Heart right ventricle (tissue), 16 donors: Measurements from ENCODE around the gene NEDD8. TPM values are rescaled to one million over a fixed set of nuclear protein-coding genes. Genes with fewer than 3 reads are reported as not detected.

Experiments used
- ATAC-seq, 8 donors: fragments of 200-7000 bp; cut with Tn5 transposase; one replicate each; pipeline ENCODE4 v1.9.1; 2020; ENCODE audit warnings: mild to moderate bottlenecking in 8 of 8, moderate library complexity in 8 of 8, moderate number of reproducible peaks in 1 of 8
- DNase-seq, 2 donors: peaks; one replicate each; pipeline ENCODE4 v3.0.0-alpha.2; 2020
- H3K27ac ChIP-seq, 10 donors: fragments of 200-600 bp; sonication (generic) in 2 of 10; one replicate each; pipeline versions ENCODE4 v1.5.0 to v1.8.0; 2020 to 2022; ENCODE audit warnings: mild to moderate bottlenecking in 3 of 10
- H3K27me3 ChIP-seq, 7 donors: fragments of 200-600 bp; one replicate each; pipeline ENCODE4 v1.8.0; 2021 to 2022; ENCODE audit warnings: mild to moderate bottlenecking in 2 of 7
- H3K36me3 ChIP-seq, 9 donors: fragments of 200-600 bp; sonication (generic) in 1 of 9; one replicate each; pipeline versions ENCODE4 v1.5.0 to v1.8.0; 2020 to 2022; ENCODE audit warnings: mild to moderate bottlenecking in 2 of 9
- H3K4me1 ChIP-seq, 9 donors: fragments of 200-600 bp; sonication (generic) in 1 of 9; one replicate each; pipeline versions ENCODE4 v1.5.0 to v1.8.0; 2020 to 2022; ENCODE audit warnings: mild to moderate bottlenecking in 4 of 9
- H3K4me3 ChIP-seq, 10 donors: fragments of 200-600 bp; sonication (generic) in 2 of 10; one replicate each; pipeline versions ENCODE4 v1.5.0 to v1.8.0; 2020 to 2022; ENCODE audit warnings: mild to moderate bottlenecking in 7 of 10, moderate library complexity in 2 of 10
- H3K9me3 ChIP-seq, 11 donors: fragments of 200-600 bp in 10 of 11; sonication (generic) in 2 of 11; one replicate each; pipeline versions ENCODE4 v1.5.0 to v1.8.0; 2013 to 2022; ENCODE audit warnings: mild to moderate bottlenecking in 2 of 11, control low read depth in 1 of 11, moderate library complexity in 1 of 11
- WGBS, 2 donors: extraction: QIAGEN DNeasy Blood & Tissue Kit; methylation state at CpG; one replicate each; pipeline ENCODE4 v1.1.7; 2013; ENCODE audit warnings: inconsistent platforms in 1 of 2; 5-methylcytosine and 5-hydroxymethylcytosine counted together
- intact Hi-C, 10 donors: fragments of 100-400 bp; cut with DNase I; formaldehyde crosslinking; loops; one replicate each; pipeline versions ENCODE4 v1.11.1 to v1.14.2; 2022
- polyA plus RNA-seq, 2 donors: library from polyadenylated mRNA; stranded (reverse); fragments of 200-250 nt; gene quantifications; one replicate each; pipeline ENCODE4 v1.2.3, GENCODE V29; 2013
- total RNA-seq, 10 donors: library from RNA; stranded (reverse); fragmentation: NEBNext Ultra II Directional in 3 of 10; extraction: Animal tissue kit (Norgen Biotek cat#: 25700) in 3 of 10; gene quantifications; one replicate each; pipeline versions ENCODE4 v1.2.1 to v1.2.4, GENCODE V29; 2021 to 2023
- TF ChIP-seq, protein P1 (sequence below), 9 donors: fragments of 200-600 bp; sonication (generic) in 2 of 9; IDR thresholded peaks; one replicate each; pipeline versions ENCODE4 v1.5.0 to v1.8.0; 2021 to 2022; ENCODE audit warnings: antibody characterized with exemption in 9 of 9, mild to moderate bottlenecking in 5 of 9, moderate library complexity in 1 of 9
- donor health status: Arrhythmogenic right ventricular cardiomyopathy.
- donor health status: ischemic (EF 13 %, LVEDD 7.1; RV severe dilation, severe dysfunction).
- donor health status: healthy with polysubstance abuse.
- donor health status: DM: no; HTN: yes; CAD: no.
- donor health status: DM: no; HTN: no; CAD: no.
- donor health status: ischemic (EF 25% LVEDD 6.9; RV normal size, moderate dysfunction).
- donor health status: ischemic (EF 25% LVEDD 5.7; RV mildly dilated, moderate dysfunction).
- donor health status: healthy.
- donor health status: DM: yes; HTN: yes; CAD: no.
- donor health status: Ischemic cardiomyopathy.
- donor health status: ischemic (EF 35%, LVEDD 5.7; RV mildly dilated, moderate dysfunction).
- donor health status: nonischemic (EF 11% LVEDD 7.7; RV severe dilation, severe dysfunction).
- donor health status: DM: yes; HTN: yes; CAD: no.
- donor health status: PGD.
- donor health status: ischemic (EF 29% LVEDD 5.4; RV normal size, mild dysfunction).
- donor health status: nonischemic (EF 23%, LVEDD 6.1; RV moderate dilation, normal function).

The NEDD8 gene
- total and polyA plus RNA-seq, 12 donors: 154 to 325 (median 199) TPM

DNA sequence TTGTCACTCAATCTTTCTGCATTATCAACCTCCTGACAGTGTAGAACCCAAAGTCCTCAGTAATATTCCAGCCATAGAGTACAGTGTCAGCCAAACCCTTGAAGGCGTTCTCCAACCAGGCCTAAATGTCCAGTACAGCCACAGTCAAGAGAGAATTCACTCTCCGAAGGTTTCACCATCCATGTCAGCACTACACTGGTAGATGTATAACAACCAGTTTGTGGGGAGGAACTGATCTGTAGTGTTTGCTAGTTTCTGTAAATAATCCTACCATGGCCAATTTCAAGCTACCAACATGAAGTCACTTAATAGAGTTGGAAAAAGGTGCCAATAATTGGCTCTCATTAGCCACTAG is 15.8 kb downstream of the NEDD8 start:
- DNase-seq (no peak), ATAC-seq (no peak)
- 92 to 93% methylated on average over 2 of the region's 2 CpGs for WGBS, 2 donors
- intact Hi-C loops: no loop called here
- H3K9me3 ChIP-seq: no peaks in the 10 kb centered on the region
- peaks cover 0 to 29% (median 6%) of the 10 kb centered on the region in 9 donors for H3K36me3 ChIP-seq
- H3K4me1 ChIP-seq: peaks cover 0 to 39% (median 26%) of the 10 kb centered on the region in 9 donors
- peak overlapping the region in 7 of 10 donors; percentile 54 to 88 (median 78) for H3K4me3 ChIP-seq
- H3K27me3 ChIP-seq: no peaks in the 10 kb centered on the region
- H3K27ac ChIP-seq: peak overlapping the region in 9 of 10 donors; percentile 81 to 95 (median 89)
- TF ChIP-seq, protein P1, sequence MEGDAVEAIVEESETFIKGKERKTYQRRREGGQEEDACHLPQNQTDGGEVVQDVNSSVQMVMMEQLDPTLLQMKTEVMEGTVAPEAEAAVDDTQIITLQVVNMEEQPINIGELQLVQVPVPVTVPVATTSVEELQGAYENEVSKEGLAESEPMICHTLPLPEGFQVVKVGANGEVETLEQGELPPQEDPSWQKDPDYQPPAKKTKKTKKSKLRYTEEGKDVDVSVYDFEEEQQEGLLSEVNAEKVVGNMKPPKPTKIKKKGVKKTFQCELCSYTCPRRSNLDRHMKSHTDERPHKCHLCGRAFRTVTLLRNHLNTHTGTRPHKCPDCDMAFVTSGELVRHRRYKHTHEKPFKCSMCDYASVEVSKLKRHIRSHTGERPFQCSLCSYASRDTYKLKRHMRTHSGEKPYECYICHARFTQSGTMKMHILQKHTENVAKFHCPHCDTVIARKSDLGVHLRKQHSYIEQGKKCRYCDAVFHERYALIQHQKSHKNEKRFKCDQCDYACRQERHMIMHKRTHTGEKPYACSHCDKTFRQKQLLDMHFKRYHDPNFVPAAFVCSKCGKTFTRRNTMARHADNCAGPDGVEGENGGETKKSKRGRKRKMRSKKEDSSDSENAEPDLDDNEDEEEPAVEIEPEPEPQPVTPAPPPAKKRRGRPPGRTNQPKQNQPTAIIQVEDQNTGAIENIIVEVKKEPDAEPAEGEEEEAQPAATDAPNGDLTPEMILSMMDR (IDR thresholded peaks at IDR 0.05): no peak

DNA sequence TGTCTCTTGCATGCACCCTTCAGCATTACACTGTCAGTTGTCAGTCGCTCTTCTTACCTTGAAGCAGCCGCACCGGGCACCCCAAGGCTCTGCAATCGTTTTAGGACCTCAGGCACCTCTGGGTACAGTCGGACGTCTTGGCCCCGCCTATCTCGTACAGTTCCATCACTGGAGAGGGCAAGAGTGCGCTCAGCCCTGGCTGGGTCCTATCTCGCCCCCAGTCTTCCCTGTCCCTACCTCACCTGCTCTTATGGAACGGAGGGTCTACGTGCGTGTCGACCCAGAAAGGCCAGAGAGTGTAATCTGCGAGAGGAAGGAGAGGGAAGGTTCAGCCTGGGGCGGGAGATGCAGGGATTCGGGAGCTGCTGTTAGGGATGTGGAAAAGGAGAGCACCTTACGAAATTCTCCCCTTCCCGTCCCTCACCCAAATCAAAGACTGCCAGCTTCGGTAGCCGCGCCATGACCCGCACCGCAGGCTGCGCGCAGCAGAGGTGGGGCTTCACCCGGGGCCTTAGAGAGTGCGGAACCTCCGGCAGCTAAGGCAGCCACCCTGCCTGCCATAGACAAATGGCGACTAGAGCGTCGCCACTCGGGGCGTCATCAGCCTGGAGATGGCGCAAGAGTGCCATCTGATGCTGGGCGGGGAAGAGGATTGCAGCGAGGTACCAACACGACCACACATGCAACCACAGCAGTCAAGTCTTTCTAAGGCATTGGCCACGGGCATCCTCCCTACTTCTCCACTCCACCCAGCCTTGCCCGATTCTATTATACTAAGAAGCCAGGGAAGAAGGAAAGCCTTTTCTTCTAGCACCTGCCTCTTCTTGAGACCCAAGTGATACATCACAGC is 16.4 kb downstream of the NEDD8 start, which contains the start of gene MDP1:
Gene MDP1, minus strand, starts transcription at position 572 of the 850 bp plus-strand sequence. Its CDS starts 111 bp downstream, at position 461.
- Histone ChIP-seq H3K36me3 (peaks cover 0 to 35% (median 6%) of the 10 kb centered on the region in 9 donors), H3K9me3 (no peaks in the 10 kb centered on the region), H3K27me3 (no peaks in the 10 kb centered on the region), H3K27ac (peak within 1 kb of the TSS; percentile 60 to 95 (median 88)), H3K4me1 (peaks cover 0 to 42% (median 26%) of the 10 kb centered on the region in 9 donors), H3K4me3 (peak within 1 kb of the TSS; percentile 54 to 88 (median 76))
- WGBS, 2 donors: 0% methylated on average over 40 of the region's 40 CpGs
- DNase-seq (peak; percentile 85), ATAC-seq (peak; percentile 79 to 87 (median 82))
- TF ChIP-seq, protein P1 (IDR thresholded peaks at IDR 0.05): peak; percentile 17 to 80 (median 68)
- intact Hi-C loops: no loop called here

DNA sequence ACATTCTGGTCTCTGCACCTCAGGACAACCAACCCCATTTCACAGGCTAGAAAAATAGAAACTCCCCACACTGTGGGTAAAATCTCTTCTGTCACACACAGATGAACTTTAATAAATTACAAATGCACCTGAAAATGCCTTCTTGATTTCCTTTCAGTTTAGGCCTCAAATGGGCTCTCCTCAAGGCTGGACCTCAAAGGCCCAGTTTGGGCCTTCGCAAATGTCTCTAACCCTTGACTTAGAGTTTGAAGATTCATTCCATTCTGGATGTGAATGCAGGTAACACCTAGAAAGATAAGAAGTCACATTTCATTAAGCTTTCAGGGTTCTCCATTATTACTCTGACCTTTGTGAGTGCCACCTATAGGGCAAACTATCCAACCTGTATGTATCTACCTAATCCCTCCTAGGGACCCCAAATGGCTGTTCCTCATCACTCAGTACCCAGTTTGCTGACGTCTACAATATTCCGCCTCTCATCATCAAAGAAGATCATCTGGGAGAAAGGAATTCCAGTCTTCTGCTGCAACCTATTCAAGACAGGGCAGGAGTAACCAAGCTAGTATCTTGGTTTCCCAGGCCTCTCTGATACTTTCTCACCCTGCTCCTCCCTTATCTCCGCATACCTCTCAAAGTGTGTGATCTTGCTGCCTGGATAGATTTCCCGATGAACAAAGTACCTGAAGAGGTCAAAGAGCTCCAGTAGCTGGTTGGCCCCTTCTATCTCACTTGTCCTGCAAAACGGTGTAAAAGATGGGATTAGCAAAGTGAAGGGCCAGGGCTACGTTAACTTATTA is 18.1 kb downstream of the NEDD8 start:
- Histone ChIP-seq H3K27me3 (no peaks in the 10 kb centered on the region), H3K4me1 (peaks cover 0 to 42% (median 26%) of the 10 kb centered on the region in 9 donors), H3K9me3 (no peaks in the 10 kb centered on the region), H3K4me3 (peak overlapping the region in 9 of 10 donors; percentile 54 to 93 (median 80)), H3K36me3 (peaks cover 0 to 49% (median 12%) of the 10 kb centered on the region in 9 donors), H3K27ac (peak overlapping the region in 9 of 10 donors; percentile 90 to 98 (median 96))
- TF ChIP-seq, protein P1 (IDR thresholded peaks at IDR 0.05): no peak
- no peak for ATAC-seq
- intact Hi-C loops: no loop called here
- 86 to 87% methylated on average over 7 of the region's 7 CpGs for WGBS, 2 donors
- DNase-seq: no peak
